DMS 273 (cell line): Measurements from ENCODE around the gene SCART1.
"Not testable (repeated sequence)": the region's sequence is repeated elsewhere in the genome, so short reads cannot be mapped to it uniquely, and the experiment has no call there.

Experiments used
- DNase-seq: peaks from one replicate; lab custom pipeline; 2025; ENCODE audit not compliant: unreplicated experiment; lab: John Stamatoyannopoulos, UW

SCART1 gene

DNA sequence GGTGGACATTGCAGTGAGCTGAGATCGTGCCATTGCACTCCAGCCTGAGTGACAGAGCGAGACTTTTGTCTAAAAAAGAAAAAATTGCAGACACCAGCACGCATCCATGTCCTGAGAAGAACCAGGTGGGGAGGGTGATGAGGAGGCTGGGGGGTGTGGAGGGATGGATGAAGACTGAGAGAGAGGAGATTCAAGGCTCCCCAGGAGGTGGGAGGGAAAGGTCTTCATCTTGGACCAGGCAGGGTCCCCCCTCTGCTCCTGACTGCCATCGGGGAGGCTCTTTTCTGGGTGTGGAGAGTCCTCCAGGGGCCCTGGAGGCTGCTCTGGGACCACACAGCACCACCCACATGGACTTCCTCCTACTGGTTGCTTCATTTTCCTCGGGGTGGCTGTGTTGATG lies 1.5 kb downstream of the SCART1 start:
- no peak for DNase-seq

DNA sequence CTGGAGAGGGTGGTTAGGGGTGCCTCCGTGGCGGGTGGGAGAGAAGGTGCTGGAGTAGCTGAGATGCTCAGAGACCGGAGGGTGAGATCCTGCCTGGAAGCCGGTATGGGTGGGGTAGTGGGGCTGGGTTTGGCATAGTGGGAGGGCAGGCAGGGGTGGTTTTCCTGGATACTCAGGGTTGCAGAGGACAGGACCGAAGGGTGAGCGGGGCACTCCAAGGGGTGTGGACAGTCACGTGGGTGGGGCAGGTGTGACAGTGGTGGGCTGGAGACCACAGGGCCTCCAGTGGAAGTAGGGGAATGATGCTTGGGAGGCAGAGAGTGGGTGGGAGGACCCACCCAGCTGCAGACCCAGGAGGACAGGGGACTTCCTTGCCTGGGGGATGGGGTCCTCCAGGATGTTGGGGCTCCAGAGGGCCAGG lies 1.9 kb downstream of the SCART1 start:
- DNase-seq = no peak

DNA sequence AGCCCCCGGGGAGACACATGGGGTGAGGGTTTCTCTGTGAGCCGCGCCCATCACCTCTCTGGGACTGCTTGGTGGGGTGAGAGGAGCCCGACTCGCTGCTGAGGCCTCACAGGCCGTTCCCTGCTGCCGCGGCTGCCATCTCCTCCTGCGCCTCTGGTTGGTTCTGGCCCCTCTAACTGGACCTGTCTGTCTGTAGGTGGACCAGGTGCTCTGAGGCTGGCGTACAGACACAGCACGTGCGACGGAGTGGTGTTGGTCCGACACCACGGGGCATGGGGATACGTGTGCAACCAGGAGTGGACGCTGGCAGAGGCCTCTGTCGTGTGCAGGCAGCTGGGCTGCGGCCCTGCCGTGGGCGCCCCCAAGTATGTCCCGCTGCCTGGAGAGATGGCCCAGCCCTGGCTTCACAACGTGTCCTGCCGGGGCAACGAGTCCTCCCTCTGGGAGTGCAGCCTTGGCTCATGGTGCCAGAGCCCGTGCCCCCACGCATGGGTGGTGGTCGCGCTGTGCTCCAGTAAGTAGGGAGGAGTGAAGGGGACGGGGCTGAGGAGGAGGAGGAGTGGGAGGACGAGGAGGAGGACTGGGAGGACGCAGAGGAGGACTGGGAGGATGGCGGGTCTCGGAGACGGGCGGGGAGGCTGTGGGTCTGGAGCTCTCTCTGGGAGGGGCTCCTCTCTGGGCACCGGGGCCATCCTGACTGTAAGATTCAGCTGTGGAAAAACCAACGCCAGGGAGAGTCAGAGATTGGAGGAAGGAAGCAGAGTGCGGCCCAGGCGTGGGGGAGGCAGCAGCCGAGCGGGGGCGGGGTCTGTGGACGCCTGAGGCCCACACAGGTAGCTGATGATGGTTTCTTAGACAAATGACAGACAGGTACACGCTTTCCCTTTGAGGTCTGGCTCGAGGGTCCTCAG lies 2.6 kb downstream of the SCART1 start:
- no peak for DNase-seq

DNA sequence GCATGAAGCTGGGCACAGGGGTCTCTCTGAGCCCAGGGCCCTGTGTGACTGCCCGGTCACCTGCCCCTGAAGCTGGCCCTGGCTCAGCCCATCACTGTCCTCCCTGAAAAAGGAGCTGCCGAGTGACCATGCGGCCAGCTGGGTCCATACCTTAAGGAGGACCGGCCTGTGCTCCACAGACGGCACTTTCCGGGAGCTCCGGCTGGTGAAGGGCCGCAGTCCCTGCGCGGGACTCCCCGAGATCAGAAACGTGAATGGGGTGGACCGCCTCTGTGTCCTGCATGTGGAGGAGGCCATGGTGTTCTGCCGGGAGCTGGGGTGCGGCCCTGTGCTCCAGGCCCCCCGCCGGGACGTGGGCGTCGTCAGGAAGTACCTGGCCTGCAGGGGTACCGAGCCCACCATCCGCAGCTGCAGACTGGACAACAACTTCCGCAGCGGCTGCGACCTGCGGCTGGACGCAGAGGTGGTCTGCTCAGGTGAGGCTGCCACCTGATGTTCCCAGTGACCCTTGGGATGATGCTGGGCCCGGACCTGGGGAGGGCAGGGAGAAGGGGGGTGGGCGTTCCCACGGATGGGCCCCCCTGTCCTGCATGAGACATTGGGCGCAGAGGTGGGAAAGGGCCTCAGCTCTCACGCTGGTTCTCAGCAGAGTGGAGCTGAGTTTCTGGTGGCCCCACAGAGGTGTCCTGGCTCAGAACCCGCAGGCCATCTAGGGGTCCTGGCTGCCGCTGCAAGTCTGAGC lies 3.5 kb downstream of the SCART1 start:
- DNase-seq = no peak

DNA sequence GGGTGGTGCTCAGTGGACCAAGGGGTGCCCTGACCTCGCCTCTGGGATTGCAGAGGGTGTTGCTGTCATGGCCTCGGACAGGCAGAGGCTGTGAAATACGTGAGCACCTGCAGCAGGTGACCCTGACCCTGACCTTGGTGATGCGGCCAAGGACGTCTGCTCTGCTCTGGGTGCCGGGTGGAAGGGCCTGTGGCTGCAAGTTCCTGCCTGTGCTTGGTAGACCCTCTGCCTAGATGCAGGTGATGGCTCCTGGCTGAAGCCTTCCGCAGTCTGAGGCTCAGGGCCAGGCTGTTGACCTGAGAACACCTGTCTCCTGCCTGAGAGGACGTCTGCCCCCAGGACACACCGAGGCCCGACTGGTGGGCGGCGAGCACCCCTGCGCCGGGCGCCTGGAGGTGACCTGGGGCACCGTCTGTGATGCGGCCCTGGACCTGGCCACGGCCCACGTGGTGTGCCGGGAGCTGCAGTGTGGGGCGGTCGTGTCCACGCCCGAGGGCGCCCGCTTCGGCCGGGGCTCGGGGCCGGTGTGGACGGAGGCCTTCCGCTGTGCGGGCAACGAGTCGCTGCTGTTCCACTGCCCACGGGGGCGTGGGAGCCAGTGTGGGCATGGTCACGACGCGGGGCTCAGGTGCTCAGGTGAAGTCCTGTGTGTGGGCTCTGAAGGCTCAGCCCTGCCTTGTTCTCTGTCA lies 4.4 kb downstream of the SCART1 start:
- no peak for DNase-seq

DNA sequence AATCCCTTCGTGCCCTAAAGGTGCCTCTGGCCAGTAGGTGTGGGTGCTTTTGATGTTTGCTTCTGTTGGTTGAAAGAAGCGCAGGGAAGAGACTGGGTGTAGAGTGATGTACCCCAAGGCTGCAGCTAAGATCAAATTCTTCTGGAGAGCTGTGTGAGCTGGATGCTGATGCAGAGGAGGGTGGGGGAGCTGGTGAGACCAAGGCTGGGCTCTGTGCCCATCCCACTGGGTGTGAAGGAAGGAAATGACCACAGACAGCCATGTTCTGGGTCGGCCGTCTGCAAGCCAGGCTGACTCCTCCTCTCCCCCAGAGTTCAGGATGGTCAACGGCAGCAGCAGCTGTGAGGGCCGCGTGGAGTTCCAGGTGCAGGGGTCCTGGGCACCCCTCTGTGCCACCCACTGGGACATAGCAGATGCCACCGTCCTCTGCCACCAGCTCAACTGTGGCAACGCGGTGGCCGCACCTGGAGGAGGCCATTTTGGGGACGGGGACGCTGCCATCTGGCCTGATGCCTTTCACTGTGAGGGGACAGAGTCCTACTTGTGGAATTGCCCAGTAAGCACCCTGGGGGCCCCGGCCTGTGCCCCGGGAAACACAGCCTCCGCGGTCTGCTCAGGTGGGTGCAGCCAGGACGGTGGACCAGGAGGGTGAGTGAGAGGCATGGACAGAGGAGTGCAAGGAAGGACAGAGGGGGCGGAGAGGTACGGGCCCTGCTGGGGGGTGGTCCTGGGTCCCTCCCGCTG lies 5.1 kb downstream of the SCART1 start:
- DNase-seq = no peak

DNA sequence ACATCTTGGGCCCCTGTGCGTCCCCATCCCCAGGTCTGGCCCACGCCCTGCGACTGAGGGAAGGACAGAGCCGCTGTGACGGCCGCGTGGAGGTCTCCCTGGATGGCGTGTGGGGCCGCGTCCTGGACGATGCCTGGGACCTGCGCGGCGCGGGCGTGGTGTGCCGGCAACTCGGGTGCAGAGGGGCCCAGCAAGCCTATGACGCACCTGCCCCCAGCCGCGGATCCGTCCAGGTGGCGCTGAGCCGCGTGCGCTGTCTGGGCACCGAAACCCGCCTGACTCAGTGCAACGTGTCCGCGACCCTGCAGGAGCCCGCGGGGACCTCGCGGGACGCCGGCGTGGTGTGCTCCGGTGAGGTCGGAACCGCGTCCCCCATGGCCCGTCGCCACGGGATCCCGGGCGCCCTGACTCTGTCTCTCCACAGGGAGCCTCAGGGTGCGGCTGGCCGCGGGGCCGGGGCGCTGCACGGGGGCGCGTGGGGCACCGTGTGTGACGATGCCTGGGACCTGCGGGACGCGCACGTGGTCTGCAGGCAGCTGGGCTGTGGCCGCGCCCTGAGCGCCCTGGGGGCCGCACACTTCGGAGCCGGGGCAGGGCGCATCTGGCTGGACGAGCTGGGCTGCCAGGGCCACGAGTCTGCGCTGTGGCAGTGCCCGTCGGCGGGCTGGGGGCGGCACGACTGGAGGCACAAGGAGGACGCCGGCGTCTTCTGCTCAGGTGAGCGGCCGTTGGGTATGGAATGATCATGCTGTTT lies 5.9 kb downstream of the SCART1 start:
- no peak for DNase-seq

DNA sequence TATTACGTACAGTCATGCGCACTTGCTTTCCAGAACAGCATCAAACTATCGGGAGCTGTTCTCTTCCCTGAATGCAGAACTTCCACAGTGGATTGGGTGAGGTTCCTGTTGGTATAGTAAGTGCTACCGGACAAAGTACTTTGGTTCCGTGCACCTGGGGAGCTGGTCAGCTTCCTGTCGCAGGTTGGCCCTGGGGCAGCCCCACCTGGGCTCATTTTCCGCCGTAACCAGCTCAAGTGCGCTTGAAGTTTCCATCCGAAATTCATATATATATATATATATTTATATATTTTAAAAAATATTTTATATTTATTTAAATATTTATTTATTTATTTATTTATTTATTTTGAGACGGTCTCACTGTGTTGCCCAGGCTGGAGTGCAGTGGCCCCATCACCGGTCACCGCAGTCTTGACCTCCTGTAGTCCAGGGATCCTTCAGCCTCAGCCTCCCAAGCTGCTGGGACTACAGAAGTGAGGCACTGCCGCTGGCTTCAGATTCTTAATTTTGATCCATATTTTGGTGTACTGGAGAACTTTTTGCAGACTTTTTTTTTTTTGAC lies 6.5 kb downstream of the SCART1 start:
- DNase-seq = no peak

DNA sequence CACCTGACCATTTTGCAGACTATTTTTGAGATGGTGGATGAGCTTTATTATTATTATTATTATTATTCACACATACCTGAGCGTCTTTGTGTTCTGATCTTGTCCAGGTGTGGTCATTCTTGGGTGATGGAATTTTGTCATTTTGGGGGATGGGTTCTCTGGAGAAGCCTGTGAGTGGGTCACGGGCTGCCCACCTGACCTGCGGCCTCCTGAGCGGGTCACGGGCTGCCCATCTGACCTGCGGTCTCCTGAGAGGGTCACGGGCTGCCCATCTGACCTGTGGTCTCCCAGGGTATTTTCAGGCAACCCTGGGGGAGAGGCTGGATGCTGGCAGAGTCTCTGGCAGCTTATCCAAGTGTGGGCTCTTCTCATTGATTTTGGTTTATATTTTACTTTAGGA lies 7.3 kb downstream of the SCART1 start:
- no peak for DNase-seq

DNA sequence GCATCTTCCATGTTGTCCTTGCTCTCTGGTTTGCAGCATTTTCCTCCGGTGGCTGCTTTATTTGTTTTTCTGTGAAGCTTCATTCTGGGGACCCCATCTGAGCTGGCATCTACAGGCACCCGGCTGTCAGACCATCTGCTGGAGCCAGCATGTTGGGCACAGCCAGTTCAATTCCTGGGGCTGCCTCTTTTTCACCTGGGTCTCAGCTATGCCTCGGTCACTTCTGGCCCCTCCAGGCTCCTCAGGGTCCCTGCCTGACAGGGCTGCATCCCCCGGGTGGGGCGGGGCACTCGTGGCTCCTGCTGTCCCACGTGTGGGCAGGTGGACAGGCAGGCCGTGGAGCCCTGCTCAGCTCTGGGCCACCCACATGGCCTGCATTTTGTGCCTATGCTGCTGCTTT lies 8.1 kb downstream of the SCART1 start:
- no peak for DNase-seq

DNA sequence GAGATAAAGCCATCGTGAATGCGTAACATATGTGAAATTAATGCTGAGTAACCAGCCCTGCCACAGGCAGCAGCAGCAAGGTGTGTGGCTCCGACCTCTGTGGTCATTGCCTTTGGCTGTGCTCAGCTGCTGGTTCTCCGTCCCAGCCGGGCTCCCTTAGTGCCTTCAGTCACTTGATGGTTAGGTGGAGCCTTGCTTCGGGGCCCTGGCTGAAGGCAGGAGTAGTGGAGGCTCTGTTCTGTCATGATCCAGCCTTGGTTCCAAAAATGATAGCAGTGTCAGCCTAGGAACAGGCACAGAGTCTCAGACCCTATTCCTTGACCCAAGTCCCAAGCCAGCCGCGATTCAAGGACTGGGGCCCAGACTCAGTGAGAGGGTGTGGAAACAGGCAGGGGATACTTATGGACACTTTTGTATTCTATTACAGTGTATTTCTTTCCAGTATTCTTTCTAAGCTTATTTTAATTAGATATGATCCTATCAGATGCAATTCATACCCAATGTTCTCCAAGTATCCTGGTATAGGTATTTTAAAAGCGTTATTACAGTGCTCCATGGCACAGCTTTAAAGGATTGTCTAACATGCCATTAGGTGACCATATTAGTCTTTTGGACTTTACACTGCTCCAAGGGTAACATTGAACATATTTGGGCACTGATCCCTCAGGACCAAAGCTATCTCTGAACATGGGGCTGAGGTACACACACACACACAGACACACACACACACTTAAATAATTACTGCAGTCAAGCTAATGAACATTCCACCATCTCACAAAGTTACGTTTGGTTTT lies 9.0 kb downstream of the SCART1 start:
- DNase-seq = no peak

DNA sequence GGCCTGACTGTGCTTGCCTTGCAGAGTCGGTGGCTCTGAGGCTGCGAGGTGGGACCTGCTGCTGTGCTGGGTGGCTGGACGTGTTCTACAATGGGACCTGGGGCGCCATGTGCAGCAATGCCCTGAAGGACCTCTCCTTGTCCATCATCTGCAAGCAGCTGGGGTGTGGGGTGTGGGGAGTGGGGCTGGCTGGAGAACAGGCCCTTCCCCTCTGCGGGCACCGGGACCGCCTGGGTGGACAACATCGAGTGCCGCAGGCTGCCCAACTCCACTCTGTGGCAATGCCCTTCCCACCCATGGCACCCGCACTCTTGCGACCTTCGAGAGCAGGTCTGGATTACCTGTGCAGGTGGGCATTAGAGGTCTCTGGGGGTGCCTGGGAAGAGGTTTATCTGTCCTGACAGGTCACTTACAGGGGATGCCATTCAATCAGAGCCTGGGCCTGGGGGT lies 10.9 kb downstream of the SCART1 start:
- DNase-seq = no peak

DNA sequence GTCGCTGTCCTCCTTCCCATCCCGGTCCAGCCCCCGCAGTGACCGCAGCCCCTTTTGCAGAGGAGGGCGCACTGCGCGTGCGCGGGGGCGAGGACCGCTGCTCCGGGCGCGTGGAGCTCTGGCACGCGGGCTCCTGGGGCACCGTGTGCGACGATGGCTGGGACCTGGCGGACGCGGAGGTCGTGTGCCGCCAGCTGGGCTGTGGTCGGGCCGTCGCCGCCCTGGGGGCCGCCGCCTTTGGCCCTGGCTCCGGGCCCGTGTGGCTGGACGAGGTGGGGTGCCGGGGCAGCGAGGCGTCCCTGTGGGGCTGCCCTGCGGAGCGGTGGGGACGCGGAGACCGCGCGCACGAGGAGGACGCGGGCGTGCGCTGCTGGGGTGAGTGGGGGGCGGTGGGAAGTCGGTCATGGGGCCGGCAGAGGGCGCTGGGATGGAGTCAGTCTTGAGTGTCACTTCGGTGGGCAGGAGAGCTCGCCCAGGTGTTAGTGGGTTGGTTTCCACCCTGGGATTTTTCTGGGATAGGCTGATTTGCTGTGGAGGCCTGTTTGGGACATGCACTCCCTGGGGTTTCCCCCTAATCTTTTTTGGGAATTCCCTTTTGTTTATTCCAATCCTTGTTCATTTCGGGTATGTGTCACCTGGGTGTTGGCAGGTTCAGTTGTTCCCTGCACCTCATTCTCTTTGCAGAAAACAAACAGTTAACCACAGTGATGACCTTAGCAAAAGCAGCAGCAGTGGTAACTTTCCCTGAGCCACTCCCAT lies 11.6 kb downstream of the SCART1 start:
- DNase-seq = no peak

DNA sequence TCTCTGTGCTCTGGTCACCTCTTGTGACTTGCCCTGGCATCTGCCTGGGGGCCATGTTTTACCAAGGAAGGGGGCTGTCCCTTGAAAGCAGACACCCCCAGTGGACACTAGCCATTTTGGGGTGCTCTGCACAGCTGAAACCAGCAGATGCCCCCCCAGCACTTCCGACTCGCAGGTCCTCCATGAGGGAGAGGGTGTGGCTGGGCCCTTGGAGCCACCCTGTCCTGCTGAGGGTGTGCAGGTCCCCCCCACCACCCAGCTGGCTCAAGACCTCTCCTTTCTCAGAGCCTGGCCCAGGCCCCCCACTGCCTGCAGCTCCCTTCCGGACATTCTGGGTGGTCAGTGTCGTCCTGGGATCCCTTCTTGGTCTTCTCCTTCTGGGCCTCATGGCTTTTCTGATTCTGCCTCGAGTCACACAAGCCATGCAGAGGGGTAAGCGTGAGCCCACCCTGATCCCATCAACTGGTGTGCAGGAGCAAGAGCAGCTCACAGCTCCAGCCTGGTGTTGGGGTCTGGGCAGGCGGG lies 12.3 kb downstream of the SCART1 start:
- no peak for DNase-seq

DNA sequence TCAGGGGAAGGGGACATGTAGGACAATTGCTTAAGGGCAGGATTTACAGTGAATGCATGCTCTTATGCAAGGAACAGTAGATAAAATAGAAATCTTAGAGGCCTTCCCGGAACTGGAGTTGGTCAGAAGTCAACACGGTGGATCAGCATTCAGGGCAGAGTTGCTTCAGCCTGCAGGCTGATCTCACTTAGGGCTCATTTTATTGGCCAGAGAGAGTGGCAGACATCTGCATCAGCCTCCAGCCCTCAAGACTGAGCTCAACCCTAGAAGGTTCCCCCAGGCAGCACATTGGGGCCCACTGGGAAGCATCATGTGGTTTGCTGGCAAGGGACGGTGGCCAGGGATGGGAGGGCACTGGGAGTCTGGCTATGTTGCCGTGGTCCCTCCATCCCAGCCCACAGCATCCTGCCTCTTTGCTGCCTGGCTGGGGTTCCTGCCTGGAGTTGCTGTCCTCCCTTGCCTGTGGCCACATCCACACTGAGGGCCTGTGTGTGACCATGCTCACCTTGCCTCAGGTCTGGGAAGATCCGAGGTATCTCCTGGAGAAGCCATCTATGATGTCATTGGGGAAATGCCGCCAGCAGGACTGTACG lies 13.0 kb downstream of the SCART1 start:
- no peak for DNase-seq

DNA sequence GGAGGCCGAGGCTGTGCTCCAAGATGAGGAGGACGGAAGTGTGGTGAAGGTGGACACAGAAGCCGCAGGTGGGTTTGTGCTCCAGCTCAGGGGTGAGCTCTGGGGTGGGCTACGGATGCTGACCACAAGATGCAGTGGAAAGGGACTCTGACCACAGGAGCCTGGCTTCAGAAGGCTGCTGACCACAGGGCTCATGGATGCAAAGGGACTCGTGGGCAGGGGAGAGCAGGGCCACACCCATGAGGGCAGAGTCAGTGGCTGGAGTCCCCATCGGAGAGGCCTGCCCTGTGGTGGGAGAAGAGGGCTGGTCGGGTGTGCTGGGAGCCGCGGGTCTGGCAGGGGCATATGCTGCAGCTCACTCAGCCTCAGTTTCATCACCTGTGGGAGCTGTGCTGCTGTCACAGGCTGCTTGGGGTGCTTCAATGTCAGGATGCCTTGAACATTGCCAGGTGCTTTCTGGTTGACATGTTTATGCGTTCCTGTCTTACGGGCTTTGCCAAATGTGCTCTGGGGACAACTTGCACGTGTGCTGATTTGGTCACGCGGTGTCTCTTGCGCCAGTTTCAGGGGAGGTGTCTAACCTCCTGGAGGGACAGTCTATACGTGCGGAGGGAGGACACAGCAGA lies 13.7 kb downstream of the SCART1 start:
- DNase-seq = no peak

DNA sequence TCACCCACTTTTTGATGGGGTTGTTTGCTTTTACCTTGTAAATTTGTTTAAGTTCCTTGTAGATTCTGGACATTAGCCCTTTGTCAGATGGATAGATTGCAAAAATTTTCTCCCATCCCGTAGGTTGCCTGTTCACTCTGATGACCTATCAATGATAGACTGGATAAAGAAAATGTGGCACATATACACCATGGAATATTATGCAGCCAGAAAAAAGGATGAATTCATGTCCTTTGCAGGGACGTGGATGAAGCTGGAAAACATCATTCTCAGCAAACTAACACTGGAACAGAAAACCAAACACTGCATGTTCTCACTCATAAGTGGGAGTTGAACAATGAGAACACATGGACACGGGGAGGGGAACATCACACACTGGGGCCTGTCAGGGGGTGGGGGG lies 15.5 kb downstream of the SCART1 start:
- DNase-seq = not testable (repeated sequence)
